HL-60 (cell line): ENCODE results near the gene GNAI1.
"Not testable (repeated sequence)": the region's sequence is repeated elsewhere in the genome, so short reads cannot be mapped to it uniquely, and the experiment has no call there.

ENCODE experiments used
- DNase-seq, 2 experiments: peaks; one replicate each; pipeline ENCODE4 v3.0.0-alpha.2; 2010 to 2020; ENCODE audit warnings: low read depth in 1 of 2, low spot score in 1 of 2
- H3K27ac ChIP-seq: fragments of 250-450 bp; sonication (Bioruptor Pico); replicated peaks from 2 replicates; pipeline ENCODE4 v1.5.1; 2020; ENCODE audit warnings: mild to moderate bottlenecking, moderate library complexity
- H3K27me3 ChIP-seq: fragments of 250-450 bp; sonication (Bioruptor Pico); 2 replicates; pipeline ENCODE4 v1.5.1; 2021; ENCODE audit warnings: mild to moderate bottlenecking, moderate library complexity; ENCODE audit not compliant: insufficient read depth, poor library complexity, severe bottlenecking
- H3K4me3 ChIP-seq: replicated peaks from 2 replicates; pipeline ENCODE4 v1.5.1; 2011; ENCODE audit warnings: mild to moderate bottlenecking, control low read depth, low read length; ENCODE audit not compliant: insufficient read depth
- GABPA ChIP-seq: IDR thresholded peaks from 2 replicates; pipeline ENCODE4 v1.6.1; 2012; ENCODE audit warnings: low read depth
- POLR2AphosphoS5 ChIP-seq: IDR thresholded peaks from 2 replicates; pipeline ENCODE4 v1.6.1; 2012; ENCODE audit warnings: low read depth
- REST ChIP-seq: IDR thresholded peaks from 2 replicates; pipeline ENCODE4 v1.6.1; 2012; ENCODE audit warnings: low read depth; ENCODE audit not compliant: insufficient replicate concordance
- SPI1 ChIP-seq: IDR thresholded peaks from 2 replicates; pipeline ENCODE4 v1.6.1; 2012; ENCODE audit warnings: low read depth, mild to moderate bottlenecking, borderline replicate concordance
- TF ChIP-seq, protein P1 (sequence below): IDR thresholded peaks from one replicate; pipeline ENCODE4 v1.5.1; 2011; ENCODE audit warnings: low read length, control low read depth, inconsistent platforms; ENCODE audit not compliant: insufficient read depth

Gene GNAI1

DNA sequence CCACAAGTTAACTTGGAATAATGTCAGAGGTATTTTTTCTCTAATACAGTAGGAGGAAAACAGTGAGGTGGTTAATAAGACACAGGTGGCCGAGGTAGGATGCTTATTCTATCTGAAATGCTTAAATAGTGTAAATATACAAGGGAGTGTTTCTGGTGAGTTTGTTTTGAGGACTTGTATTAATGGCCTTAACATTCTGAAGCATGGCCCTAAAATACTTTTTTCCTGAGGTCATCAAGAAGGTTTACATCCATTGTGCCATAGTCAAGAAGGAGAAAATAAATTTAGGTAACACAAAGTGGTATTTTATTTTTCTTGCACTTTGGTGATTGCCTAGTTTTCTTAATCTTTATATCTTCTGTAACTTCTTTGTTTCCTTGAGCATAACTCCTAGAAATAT is 18.8 kb downstream of the GNAI1 start:
- Histone ChIP-seq H3K4me3 (no peak overlapping the region), H3K27me3 (no peaks in the 10 kb centered on the region), H3K27ac (no peak overlapping the region)
- no peak for DNase-seq
- no peak for TF ChIP-seq REST
- TF ChIP-seq POLR2AphosphoS5, result no peak
- no peak for TF ChIP-seq SPI1
- no peak for TF ChIP-seq GABPA
- TF ChIP-seq, protein P1, sequence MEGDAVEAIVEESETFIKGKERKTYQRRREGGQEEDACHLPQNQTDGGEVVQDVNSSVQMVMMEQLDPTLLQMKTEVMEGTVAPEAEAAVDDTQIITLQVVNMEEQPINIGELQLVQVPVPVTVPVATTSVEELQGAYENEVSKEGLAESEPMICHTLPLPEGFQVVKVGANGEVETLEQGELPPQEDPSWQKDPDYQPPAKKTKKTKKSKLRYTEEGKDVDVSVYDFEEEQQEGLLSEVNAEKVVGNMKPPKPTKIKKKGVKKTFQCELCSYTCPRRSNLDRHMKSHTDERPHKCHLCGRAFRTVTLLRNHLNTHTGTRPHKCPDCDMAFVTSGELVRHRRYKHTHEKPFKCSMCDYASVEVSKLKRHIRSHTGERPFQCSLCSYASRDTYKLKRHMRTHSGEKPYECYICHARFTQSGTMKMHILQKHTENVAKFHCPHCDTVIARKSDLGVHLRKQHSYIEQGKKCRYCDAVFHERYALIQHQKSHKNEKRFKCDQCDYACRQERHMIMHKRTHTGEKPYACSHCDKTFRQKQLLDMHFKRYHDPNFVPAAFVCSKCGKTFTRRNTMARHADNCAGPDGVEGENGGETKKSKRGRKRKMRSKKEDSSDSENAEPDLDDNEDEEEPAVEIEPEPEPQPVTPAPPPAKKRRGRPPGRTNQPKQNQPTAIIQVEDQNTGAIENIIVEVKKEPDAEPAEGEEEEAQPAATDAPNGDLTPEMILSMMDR, result no peak

DNA sequence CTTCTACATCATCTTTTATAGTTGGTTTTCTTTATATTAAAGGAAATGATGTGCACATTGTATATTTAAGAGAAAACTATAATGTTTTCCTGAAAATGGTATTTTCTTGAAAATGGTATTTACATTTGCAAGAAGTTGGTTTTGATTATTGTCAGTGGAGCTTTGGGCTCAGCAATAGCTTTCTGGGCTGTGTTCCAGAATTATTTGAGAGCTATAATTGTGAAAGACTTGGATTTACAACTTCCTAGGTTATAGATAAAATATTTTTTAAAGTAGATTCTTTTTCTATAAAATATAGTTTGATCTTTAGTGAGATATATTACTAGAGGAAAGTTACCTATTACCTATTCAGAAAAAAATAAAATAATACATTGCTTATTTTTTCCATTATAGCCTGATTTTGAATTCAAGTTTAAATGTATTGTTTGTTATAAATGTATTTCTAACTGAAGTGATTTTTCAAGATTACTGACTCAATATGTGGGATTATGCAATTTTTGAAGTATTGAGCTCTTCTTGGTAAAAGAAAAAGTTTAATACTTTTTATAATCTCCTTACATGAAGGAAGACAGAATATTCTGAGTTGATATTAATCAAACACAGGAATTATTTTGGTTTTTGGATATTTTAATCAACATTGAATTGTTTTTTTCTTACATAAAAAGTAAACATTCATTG is 20.2 kb downstream of the GNAI1 start:
- Histone ChIP-seq H3K27me3 (no peaks in the 10 kb centered on the region), H3K27ac (no peak overlapping the region), H3K4me3 (no peak overlapping the region)
- TF ChIP-seq REST (no peak), GABPA (no peak), POLR2AphosphoS5 (no peak), SPI1 (no peak)
- TF ChIP-seq, protein P1, result no peak
- no peak for DNase-seq

DNA sequence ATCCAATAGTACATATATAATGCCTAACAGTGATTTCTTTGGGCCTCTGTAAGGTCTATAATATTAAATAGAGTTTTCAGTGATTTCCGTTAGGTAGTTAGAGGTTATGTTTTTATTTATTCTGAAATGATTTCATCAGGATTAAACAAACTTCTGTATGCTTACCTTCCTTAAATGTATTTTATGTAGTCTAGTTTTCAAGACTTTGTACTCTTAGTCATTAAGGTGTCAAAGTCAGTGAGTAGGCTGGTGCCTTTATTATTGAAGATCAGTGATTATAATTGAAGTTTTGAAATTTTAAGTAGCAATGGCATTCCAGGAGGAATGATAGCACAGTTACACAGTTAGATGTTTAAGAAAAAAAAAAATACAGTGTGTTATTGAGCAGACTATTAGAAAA is 20.7 kb downstream of the GNAI1 start:
- TF ChIP-seq SPI1 (no peak), REST (no peak), POLR2AphosphoS5 (no peak), GABPA (no peak)
- TF ChIP-seq, protein P1, result no peak
- Histone ChIP-seq H3K27ac (no peak overlapping the region), H3K4me3 (no peak overlapping the region), H3K27me3 (no peaks in the 10 kb centered on the region)
- DNase-seq, result no peak

GRCh38 chr7:80157770-80158169 is 23.1 kb downstream of the GNAI1 start:
- H3K27ac ChIP-seq, H3K4me3 ChIP-seq, H3K27me3 ChIP-seq, DNase-seq: not testable (repeated sequence)
